Limb (tissue), 2 donors: ENCODE data around the gene IQCE.
"Not testable (repeated sequence)": the region's sequence is repeated elsewhere in the genome, so short reads cannot be mapped to it uniquely, and the experiment has no call there.

ENCODE experiments used
- DNase-seq, 2 donors: peaks; one replicate each; pipeline ENCODE4 v3.0.0-alpha.2; 2016; ENCODE audit errors: extremely low spot score in 2 of 2

IQCE gene

DNA sequence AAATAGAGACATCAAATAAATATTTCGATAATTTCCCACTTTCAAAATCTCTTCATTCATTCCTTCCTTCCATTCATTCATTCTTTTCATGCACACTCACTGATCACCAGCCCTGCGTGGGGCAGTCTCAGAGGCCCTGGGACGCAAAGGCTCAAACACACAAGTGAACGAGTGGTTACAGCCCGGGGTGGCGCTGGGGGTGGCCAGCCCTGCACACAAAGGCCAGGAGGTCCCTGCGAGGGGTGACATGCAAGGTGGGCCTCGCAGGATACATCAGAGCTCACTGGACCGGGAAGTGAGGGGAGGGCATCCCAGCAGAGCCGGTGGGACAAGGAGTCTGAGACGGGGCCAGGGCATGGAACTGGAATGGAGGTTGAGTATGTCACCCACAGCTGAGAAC, 43.1 kb downstream of the IQCE start:
- no peak for DNase-seq

DNA sequence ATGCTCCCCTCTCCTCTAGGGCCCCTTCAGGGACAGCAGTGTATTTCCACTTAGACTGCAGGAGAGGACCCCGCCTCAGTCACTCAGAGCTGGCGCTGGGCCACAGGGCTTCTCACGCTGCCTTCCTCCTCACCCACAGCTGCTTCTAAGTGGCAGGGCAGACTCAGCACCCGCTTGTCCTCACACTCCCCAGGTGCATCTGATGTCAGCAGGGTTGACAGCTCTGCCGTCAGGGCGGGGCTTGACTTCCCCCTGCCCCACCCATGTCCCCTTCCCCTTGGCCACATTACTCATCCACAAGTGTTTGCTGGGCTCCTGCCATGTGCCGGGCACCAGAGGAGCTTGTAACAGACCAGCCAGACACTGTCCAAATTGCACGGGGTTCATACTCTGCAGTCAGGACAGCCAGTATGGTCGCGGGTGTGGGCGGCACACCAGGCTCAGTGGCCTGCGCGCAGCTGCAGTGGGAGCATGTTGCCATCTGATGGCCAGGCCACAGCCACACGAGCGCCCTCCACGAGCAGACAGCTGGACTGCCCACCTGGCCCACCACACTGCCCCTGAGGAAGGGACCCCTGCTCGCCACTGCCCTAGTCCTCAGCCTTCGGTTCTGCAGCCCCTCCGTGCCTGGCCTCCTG, 43.7 kb downstream of the IQCE start:
- DNase-seq = no peak

DNA sequence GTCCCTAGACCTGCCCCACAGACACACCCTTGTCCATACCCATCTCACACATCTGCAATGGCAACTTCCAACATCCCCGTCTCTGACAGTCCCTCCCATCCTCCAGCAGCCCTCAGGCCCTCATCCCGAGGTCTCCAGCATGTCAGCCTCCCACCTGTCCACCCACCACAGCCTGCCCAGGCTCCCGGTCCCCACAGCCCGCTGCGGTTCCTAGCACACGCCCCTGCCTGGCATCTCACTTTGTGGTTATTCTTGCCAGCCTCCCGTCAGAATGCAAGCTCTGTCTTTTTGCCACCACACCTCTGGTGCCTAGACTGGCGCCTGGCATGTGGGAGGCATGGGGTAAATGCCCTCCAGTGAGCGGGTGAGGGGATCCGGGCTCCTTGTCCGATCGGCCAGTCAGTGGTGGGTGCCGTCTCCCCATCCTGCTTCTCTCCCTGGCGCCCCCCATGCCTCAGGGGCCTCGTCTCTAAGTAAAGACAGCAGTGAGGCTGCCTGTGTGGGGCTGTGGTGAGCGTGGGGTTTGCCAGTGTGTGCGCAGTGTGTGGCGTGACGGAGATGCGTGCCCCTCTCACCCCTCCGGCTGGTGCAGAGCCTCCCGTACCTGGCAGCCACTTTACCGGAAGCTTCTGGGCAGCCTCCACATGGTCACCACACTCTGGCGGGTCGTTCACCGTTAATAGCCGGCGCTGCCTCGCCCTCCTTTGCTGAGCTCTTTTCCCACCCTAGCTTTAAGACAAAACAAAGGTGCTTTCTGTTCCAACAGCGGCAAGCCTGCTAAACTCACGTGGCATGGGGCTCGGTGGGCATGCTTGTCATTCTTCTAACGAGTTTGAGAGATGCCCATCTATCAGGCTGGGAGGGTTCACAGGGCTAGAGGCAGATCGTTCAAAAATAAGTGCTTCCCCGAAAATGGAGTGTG, 44.5 kb downstream of the IQCE start:
- DNase-seq = no peak

DNA sequence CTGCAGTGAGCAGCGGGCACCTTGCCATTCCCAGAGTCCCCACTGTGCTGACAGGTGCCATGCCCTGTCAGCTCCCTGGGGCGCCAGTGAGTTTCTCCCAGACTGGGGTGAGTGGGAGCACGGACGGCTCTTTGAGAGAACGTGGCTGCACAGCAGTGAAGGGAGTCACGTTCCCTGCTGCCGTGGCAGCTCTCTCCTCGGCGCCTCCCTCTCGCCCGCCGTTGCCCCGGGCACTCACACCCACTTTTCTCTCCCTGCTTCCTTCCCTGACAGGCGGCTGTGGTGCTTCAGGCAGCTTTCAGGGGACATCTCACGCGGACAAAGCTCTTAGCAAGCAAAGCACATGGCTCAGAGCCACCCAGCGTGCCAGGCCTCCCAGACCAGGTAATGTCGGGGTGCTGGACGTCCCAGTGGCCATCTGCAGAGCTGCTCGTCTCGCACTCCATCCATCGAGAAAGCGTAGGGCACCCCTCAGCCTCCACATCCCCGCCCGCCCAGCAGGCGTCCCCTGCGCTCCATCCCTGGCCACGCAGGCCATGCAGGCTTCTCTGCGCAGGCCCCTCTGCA, 45.9 kb downstream of the IQCE start:
- DNase-seq = no peak

DNA sequence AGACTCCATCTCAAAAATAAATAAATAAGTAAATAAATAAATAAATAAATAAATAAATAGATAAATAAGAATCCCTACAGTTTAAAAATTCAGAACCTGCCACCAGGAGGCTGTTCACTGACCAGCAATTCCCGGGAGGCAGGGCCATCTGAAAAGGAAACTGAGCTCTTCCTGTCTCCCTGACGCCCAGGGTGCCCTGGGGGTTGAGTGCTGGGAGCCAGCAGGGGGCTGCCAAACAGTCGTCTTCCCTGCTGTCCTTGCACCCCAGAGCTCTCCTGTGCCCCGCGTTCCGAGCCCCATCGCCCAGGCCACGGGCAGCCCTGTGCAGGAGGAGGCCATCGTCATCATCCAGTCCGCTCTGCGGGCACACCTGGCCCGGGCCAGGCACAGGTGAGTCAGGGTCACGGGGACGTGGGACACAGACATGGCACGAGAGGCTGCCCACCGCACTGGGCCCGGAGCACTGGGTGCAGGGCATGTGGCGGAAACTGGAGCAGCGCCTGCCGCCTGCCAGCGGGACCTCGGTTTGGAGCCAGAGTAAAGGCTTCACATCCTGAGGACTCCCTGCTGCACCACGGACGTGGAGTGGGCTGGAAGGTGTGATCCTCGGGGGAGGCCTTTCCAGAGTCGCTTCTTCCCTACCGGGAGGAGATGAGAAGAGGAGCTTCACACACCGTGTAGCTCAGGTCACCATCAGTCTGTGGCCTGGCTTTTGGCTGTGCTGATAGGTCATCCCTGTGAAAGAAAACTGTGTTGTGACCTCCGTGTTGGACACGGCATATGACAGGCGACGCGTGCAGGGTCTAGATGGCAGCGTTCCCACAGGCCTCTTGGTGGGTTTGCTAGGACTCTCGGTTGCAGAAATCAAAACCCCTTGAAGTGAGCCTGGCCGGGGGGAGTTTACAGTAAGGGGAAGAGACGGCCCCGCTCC, 47.1 kb downstream of the IQCE start:
- DNase-seq = no peak

DNA sequence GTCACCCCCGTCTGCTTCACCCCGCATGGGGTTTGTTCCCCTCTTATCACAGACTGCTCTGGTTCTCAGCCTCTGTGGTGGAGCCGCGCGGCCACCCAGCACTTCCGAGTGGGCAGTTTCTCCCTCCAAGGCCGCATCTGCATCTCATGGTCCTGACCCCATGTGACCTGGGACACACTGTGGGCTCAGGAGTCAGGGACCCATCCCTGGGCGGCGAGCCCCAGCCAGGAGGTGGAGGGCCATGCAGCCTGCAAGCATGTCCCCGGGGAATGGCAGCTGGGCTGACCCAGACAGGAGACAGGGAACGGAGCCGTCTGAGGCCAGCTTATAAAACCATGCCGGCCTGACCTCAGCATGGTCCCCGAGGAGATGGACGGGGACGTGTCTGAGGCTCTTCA, 47.8 kb downstream of the IQCE start:
- no peak for DNase-seq

DNA sequence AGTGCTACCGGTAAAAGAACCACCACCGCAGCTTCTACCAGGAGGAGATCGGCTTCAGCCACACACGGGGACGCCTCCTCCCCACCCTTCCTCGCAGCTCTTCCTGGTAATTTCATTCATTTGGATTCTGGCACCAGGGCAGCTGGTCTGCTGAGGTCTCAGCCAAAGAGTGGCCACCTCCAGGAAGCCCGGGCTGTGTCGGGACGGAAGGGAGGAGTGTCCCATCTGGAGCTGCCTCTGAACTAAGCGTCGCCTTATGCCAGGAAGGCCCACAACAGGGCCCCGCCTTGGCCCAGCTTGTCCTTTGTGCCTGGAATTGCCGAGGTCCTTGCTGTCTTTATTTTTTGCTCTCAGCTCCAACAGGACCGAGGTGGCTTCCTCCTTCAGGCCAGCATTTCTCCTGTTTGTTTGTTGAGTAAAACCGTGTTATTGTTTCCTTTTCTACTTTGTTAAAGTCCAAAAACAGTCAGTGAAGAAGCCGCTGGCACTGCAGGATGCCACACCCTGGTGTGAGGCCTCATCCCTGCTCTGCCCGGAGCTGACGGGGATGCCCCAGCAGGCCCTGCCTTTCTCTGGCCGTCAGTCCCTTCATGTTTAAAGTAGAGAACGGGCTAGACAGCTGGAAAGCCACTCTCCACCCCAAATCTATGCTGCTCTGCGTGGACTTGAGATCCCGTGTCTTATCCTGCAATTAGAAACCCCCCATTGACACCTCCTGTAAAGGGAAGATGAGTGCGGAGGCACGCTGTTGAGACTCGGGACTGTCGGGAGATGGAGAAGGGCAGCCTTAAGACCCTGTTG, 48.5 kb downstream of the IQCE start:
- DNase-seq = no peak

DNA sequence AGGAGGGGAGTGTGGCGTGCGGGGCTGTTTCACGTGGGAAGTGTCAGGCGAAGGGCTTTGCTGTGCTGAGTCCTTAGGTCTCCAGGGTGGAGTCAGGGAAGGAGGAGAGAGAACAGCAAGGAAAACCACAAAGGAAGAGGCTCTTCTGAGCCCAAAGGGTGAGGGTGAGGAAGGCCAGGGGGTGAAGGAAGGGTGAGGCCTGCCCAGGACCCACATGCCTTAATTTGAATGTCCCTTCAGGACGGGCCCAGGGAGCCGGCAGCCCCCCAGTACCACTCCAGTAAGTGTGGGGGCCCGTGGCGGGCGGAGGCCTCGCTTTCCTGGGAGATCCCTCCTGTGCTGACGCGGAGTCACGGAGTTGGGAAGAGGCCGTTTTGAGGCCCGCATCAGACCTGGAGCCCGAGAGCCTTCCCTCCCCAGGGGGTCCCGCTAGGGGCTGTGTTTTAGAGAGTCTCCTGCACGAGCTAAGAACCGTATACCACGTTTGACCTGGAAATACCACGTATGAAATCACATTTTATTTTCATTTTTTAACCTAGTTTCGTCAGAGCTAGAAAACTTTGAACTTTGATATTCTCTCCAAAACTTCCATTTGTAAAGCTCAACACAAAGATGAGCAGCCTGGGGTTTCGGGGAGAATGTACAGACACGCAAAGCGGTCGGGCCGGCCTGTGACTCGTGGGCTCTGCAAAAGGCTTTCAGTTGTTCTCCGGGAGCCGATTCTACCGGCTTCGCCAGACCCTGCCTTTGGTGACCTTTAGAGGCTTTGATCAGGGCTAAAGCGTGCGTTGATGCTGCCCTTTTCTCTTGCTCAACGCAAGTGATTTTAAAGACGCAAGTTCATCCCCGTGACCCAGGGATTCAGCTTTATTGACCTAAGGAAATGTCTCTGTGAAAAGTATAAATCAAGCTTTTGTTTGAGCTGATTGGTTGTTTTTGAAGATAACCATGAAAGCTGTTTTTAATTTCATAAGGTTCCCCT, 49.4 kb downstream of the IQCE start:
- DNase-seq = no peak

DNA sequence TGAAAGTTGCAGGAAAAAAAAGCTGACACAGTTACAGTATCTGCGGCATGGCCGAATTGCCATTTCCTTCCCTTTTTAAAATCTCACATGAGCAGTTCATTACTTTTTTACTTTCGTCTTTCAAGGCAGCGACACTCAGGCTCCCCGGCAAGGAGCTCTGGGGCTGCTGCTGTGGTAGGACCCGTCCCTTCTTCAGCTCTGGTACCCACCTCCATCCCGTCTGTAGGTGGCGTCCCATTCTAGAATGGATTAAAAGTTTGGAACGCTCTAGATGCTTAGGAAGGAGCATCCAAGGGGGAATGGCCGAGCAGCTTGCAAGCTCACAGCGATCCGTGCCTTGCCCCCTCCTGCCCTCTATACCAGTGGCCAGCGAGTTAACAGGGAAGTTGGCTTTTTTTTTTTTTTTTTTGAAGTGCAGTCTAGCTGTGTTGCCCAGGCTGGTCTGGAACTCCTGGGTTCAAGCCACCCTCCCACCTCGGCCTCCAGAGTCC, 50.2 kb downstream of the IQCE start:
- no peak for DNase-seq

DNA sequence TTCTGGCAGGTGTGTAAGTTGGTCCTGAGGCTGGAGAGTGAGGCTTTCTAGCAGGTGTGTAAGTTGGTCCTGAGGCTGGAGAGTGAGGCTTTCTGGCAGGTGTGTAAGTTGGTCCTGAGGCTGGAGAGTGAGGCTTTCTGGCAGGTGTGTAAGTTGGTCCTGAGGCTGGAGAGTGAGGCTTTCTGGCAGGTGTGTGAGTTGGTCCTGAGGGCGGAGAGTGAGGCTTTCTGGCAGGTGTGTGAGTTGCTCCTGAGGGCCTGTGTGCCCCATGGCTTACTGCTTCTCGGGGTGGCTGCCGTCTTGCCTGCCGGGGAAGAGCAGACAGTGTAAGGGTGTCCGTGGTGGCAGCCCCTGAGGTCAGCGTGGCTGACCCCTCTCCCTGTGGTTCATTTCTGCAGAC, 50.9 kb downstream of the IQCE start:
- DNase-seq = not testable (repeated sequence)

DNA sequence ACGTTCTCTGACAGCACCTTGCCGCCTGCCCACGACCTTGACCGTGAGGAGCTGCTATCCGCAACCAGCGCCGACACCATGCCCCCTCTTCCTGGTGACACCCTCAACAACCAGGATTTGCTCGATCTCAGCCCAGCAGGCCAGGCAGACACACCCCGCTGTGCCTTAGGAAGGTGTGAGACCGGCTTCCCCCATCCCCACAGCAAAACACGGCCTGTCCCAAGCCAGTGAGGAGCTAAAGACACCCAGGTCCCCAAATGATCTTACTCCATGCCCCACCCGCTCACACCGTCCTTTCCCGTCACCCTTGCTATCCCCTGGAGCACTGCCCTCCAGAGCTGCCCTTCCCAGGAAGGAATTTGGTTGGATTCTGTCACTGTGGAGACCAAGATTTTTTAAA, 51.7 kb downstream of the IQCE start:
- DNase-seq = no peak

DNA sequence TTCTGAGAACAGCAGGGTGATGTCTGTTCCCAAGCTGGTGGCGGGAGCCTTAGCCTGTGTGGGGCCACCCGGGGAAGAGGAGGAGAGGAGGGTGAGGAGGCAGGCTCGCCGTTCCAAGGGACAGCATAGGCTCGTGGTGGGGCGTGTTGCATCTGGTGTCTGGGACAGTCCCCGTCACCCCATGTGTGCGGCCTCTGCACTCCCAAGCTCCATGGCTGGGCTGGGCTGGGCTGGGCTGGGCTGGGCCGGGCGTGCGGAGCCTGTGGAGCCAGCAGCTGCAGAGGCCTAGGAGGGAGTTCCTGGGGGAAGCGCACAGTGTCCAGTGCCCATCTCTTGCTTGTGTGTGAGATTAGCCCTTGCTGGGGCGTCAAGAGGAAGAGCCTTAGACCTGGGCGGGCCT, 52.1 kb downstream of the IQCE start:
- DNase-seq = no peak

DNA sequence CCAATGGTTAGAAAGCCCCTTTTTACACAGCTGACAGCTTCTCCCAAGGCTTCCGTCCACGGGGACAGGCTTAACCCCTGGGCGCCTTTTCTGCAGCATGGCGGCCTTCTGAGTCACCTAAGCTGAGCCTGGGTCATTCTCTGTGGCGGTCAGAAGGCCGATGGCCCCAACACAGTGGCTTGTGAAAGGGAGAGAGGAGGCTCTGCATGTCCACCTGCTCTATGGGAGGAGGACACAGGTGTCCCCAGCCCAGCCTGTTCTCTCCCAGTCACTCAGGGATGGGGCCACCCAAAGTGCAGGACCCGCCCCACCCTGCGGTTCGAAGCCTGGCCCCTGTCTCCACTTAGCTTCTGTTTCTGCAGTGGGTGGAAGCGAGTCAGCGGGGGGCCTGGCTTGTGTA, 52.6 kb downstream of the IQCE start:
- DNase-seq = no peak

DNA sequence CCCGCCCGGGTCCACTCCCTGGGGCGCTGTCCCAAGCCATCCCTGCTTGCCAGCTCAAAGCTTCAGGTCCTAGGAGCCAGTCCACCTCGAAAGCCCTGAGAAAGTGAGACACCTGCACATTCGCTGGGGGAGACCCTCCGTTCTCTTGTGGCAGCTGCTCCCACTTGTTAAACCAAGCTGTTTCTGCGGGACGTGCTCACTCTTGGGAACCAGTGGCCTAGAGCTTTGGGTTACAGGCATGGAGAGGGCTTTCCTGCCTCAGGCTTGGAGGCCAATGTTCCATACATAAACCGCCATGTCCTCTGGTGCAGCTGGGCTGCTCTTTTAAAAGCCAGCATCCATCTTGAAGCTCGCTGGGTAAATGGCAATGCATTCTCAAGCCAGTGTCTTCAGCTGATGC, 53.1 kb downstream of the IQCE start:
- DNase-seq = no peak

DNA sequence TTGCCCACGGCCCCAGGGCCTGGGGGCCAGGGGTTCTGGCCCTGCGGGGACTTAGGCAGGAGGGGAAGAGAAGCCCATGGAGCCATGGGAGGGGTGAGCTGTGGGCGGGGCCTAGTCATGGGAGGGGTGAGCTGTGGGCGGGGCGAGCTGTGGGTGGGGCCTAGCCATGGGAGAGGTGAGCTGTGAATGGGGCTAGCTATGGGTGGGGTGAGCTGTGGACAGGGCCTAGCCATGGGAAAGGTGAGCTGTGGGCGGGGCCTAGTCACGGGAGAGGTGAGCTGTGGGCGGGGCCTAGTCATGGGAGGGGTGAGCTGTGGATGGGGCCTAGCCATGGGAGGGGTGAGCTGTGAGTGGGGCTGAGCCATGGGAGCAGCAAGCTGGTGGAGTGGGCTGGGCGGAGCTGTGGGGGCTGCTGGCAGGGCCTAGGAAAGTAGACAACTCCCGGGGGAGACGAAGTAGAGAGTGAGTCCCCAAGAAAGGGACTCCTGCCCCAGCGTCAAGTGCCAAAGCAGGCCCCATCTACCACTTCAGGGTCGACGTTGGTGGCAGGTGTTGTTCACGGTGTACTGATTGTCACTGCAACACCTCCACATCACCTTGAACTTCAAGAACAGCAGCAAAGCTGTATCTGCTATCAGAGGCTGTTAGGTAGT, 53.8 kb downstream of the IQCE start:
- DNase-seq = no peak

DNA sequence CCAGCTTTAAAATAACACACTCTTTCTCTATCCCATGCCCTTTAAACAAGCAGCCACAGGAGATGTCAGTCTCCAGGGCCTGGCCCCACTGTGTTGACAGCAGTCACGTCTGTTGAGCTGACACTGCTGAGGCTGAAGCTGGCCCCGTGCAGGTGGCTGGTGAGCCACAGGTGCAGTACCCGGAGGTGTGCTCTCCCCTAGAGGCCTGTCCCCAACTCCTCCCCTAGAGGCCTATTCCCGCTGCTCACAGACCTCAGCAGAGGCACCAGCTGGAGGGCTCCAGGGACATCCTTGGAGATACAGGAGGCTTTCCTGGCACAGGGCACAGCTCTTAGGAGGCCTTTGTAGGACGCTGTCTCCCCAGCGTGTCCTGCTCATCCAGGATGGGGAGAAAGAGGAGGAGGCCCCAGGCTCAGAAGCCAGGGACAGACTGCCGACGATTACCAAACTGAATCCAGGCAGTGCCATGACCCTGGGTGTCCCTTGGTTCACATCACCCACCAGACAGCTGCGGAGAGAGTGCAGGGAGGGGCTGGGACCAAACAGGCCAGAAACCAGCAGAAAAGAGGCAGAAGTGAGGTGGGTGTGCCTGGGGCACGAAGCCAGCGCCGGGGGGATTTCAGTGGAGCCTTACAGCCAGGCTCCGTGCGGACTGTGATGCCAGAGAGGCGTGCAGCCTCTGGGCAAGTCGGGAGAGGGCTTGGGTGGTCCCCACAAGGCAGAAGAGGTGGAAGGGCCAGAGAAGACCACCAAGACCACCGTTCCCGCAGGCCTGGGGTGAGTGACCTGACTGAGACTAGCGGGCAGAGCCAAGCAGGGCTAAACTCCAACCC, 54.5 kb downstream of the IQCE start:
- no peak for DNase-seq

DNA sequence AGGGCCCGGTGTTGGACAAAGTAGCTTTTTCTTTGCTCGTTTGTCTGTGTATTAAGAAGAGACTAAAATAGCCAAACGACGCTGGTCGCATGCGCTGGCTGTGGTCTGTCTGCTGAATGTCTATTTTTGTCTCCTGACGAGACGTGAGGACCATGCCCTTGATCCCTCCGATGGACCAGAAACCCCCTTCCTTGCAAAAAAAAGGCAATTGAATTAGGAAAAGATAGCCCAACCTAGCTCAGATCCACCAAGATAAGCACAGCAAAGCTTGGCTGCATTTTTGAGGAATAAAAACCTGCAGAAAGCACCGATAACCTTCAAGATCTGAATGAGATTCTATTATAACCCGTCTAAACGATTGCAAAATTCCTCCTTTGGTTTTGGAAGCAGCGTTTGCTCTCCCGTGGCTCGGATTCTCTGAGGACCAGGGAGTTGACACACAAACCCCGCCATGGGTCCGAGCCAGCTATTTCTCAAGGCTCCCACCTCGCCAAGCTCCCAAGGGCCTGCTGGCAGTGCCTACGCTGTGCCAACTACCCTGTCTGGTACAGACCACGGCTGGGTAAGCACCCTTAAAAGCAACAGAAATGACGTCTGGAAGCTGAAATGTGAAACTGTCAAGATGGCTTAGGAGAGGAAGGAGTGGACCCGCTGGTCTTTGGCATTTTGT, 55.3 kb downstream of the IQCE start:
- no peak for DNase-seq
